Muscle of leg (tissue), 16 donors: ENCODE measurements around the gene ACOT6. TPM values are rescaled to one million over a fixed set of nuclear protein-coding genes. Genes with fewer than 3 reads are reported as not detected.
"Not testable (repeated sequence)": the region's sequence is repeated elsewhere in the genome, so short reads cannot be mapped to it uniquely, and the experiment has no call there.

Experiments
- DNase-seq: peaks from one replicate; pipeline ENCODE4 v3.0.0; 2013
- H3K27ac ChIP-seq: one replicate; pipeline ENCODE4 v1.5.1; 2013; ENCODE audit warnings: mild to moderate bottlenecking, low read length, control low read depth
- H3K27me3 ChIP-seq: one replicate; pipeline ENCODE4 v1.6.1; 2013; ENCODE audit warnings: low read length; ENCODE audit not compliant: control insufficient read depth, insufficient read depth
- H3K36me3 ChIP-seq: one replicate; pipeline ENCODE4 v1.6.1; 2013; ENCODE audit warnings: low read length; ENCODE audit not compliant: control insufficient read depth, insufficient read depth
- H3K4me1 ChIP-seq: one replicate; pipeline ENCODE4 v1.6.1; 2013; ENCODE audit warnings: low read length; ENCODE audit not compliant: control insufficient read depth, insufficient read depth
- H3K4me3 ChIP-seq: one replicate; pipeline ENCODE4 v1.5.1; 2013; ENCODE audit warnings: low read length, control low read depth
- H3K9me3 ChIP-seq: replicated peaks from 2 replicates; pipeline ENCODE4 v1.6.1; 2013; ENCODE audit warnings: low read depth, low read length; ENCODE audit not compliant: control insufficient read depth
- WGBS: methylation state at CpG from one replicate; pipeline ENCODE4 v1.1.5; 2013; ENCODE audit warnings: missing lambda C conversion rate; ENCODE audit not compliant: insufficient coverage; 5-methylcytosine and 5-hydroxymethylcytosine counted together
- long read RNA-seq, 11 donors: transcript quantifications; one replicate each; lab custom pipeline, GENCODE V29; 2026
- polyA plus RNA-seq, 8 donors: library from polyadenylated mRNA; unstranded; fragments of 120-200 nt; gene quantifications; one replicate each; pipeline versions ENCODE4 v1.2.1 to v1.2.3, GENCODE V29; 2013; ENCODE audit warnings: inconsistent platforms in 1 of 8, low replicate concordance in 1 of 8; ENCODE audit not compliant: insufficient read length in 8 of 8, insufficient read depth in 1 of 8
- total RNA-seq: library from RNA; stranded (reverse); fragments of 120-200 nt; gene quantifications from one replicate; pipeline ENCODE4 v1.2.4, GENCODE V29; 2013

ACOT6 gene
- total RNA-seq = not detected
- under 1 TPM in 1 of 8 donors, not detected in 7; 0.13 TPM for polyA plus RNA-seq
- long read RNA-seq, donor 1 = 0 reads
- long read RNA-seq, donor 2 = 0 reads
- long read RNA-seq, donor 3 = 0 reads
- long read RNA-seq, donor 4 = 0 reads
- long read RNA-seq, donor 5 = 0 reads
- long read RNA-seq, donor 6 = 0 reads
- long read RNA-seq, donor 7 = 0 reads
- long read RNA-seq, donor 8 = 0 reads
- long read RNA-seq, donor 9 = 0 reads
- long read RNA-seq, donor 10 = 0 reads
- long read RNA-seq, donor 11 = 0 reads

DNA sequence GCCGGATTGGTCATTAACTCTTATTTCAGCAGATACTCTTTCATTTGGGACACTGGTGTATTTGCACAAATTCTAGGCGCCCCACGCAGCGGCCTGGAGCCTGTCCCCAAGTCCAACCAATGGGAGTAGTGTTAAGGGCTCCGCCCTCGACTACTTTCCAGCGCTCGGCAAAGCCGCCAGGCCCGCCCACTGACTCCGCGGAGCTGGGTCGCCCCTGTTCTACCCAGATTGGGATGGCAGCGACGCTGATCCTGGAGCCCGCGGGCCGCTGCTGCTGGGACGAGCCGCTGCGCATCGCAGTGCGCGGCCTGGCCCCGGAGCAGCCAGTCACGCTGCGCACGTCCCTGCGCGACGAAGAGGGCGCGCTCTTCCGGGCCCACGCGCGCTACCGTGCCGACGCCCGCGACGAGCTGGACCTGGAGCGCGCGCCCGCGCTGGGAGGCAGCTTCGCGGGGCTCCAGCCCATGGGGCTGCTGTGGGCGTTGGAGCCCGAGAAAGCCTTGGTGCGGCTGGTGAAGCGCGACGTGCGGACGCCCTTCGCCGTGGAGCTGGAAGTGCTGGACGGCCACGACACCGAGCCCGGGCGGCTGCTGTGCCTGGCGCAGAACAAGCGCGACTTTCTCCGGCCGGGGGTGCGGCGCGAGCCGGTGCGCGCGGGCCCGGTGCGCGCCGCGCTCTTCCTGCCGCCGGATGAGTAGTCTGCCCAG, at the start of gene ACOT6:
TSS of gene ACOT6 (plus strand) at position 179 of the 707 bp plus-strand sequence. CDS start at position 234, 55 bp downstream.
- no peaks in the 10 kb centered on the region for H3K36me3 ChIP-seq
- peaks cover 4% of the 10 kb centered on the region for H3K9me3 ChIP-seq
- H3K27ac ChIP-seq = peak within 1 kb of the TSS; percentile 59
- no peaks in the 10 kb centered on the region for H3K27me3 ChIP-seq
- no peaks in the 10 kb centered on the region for H3K4me1 ChIP-seq
- under 1% methylated on average over 83 of the region's 84 CpGs for WGBS
- peak within 1 kb of the TSS; percentile 53 for H3K4me3 ChIP-seq
- peak; percentile 86 for DNase-seq

GRCh38 chr14:73562696-73563095, 49.6 kb upstream of the ACOT6 start:
- not testable (repeated sequence) for H3K4me1 ChIP-seq, H3K36me3 ChIP-seq, H3K27me3 ChIP-seq, H3K4me3 ChIP-seq, DNase-seq, H3K27ac ChIP-seq, H3K9me3 ChIP-seq
- 100% methylated on average over 4 of the region's 6 CpGs for whole genome bisulfite sequencing

- WGBS = 90% methylated on average over 14 of the region's 18 CpGs
- not testable (repeated sequence) for H3K27me3 ChIP-seq, H3K36me3 ChIP-seq, DNase-seq, H3K9me3 ChIP-seq, H3K27ac ChIP-seq, H3K4me3 ChIP-seq
- H3K4me1 ChIP-seq = peaks cover 18% of the 10 kb centered on the region
Measured at GRCh38 chr14:73566431-73566830, 45.9 kb upstream of the ACOT6 start.

- not testable (repeated sequence) for DNase-seq, H3K27ac ChIP-seq, H3K4me3 ChIP-seq, H3K27me3 ChIP-seq, H3K36me3 ChIP-seq, H3K9me3 ChIP-seq
- 94% methylated on average over 3 of the region's 6 CpGs for WGBS
- peaks cover 18% of the 10 kb centered on the region for H3K4me1 ChIP-seq
Measured at GRCh38 chr14:73566935-73567334, 45.4 kb upstream of the ACOT6 start.

DNA sequence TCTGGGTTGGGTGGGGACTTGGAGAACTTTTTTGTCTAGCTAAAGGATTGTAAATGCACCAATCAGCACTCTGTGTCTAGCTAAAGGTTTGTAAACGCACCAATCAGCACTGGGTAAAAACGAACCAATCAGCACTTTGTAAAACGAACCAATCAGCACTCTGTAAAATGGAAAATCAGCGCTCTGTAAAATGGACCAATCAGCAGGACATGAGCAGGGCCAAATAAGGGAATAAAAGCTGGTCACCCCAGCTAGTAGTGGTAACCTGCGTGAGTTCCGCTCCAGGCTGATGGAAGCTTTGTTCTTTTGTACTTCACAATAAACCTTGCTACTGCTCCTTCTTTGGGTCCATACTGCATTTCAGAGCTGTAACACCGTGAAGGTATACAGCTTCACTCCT, 45.0 kb upstream of the ACOT6 start:
- H3K27me3 ChIP-seq = no peaks in the 10 kb centered on the region
- H3K36me3 ChIP-seq = no peaks in the 10 kb centered on the region
- no peaks in the 10 kb centered on the region for H3K9me3 ChIP-seq
- peak overlapping the region; percentile 84 for H3K27ac ChIP-seq
- no peak overlapping the region for H3K4me3 ChIP-seq
- no peak for DNase-seq
- whole genome bisulfite sequencing = 98% methylated on average over 5 of the region's 7 CpGs
- H3K4me1 ChIP-seq = peaks cover 18% of the 10 kb centered on the region

DNA sequence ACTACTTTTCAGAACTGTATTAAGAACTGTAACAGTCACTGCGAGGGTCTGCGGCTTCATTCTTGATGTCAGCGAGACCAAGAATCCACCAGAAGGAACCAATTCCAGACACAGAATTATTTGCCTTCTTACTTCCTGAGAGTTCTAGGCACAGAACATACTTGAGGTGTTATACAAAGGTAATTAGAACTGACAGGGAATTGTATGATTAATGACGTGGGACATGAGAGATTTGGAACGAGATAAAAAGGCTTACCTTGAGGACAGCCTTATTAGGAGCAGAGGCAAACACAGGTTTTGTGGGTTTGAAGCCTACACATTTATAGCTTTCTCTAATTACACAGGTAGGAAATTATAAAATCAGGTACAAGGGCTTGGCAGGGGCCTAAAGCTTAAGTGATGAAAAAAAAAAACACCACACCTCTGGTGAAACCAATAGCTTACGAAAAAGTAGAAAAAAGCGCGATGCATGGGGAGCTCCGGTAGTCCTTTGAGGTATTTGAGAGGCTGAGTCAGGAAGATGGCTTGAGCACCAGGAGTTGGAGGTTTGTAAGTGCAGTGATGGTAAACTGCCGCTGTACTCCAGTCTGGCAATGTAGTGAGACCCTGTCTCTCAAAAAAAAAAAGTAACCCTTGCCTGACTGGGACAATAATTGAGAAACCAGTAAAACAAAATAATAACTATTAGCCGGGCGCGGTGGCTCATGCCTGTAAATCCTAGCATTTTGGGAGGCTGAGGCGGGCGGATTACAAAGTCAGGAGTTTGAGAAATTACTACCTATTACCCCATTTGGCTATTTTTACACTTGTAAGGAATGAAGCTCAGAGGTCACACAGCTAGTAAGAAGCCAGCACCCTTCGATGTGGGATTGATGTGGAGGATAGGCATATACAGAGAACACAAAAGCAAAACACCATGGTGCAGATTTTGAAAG, 44.1 kb upstream of the ACOT6 start:
- Histone ChIP-seq H3K36me3 (no peaks in the 10 kb centered on the region), H3K4me1 (peaks cover 18% of the 10 kb centered on the region), H3K9me3 (no peaks in the 10 kb centered on the region), H3K4me3 (peak overlapping the region; percentile 41), H3K27me3 (no peaks in the 10 kb centered on the region), H3K27ac (peak overlapping the region; percentile 84)
- 59% methylated on average over 3 of the region's 16 CpGs for WGBS
- peak; percentile 57 for DNase-seq

DNA sequence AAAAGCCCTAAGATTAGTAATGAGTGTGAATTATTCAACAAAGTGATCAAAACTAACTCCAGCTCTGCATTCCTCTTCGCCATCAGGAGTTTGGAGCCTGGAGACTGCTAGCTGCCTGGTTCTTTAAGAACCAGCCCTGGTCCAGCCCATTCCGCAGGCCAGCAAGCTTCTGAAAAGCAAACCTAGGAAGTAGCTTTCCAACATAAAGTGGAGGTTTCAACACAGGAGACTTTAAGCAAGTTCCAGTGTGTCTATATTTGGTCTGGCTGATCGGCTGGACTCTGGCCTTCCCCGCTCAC, 43.5 kb upstream of the ACOT6 start:
- H3K36me3 ChIP-seq, DNase-seq, H3K9me3 ChIP-seq, H3K27me3 ChIP-seq: not testable (repeated sequence)
- Histone ChIP-seq H3K27ac (peak overlapping the region; percentile 84), H3K4me1 (peaks cover 18% of the 10 kb centered on the region), H3K4me3 (peak overlapping the region; percentile 41)
- 4% methylated on average over 4 of the region's 4 CpGs for WGBS

- H3K4me3 ChIP-seq = peak within 1 kb of the TSS; percentile 41
- DNase-seq = peak; percentile 96
- peak within 1 kb of the TSS; percentile 84 for H3K27ac ChIP-seq
Measured at GRCh38 chr14:73569185-73569958, 42.9 kb upstream of the ACOT6 start, which contains the start of gene ACOT2. ACOT2 (plus strand) TSS chr14:73569213; CDS start chr14:73569241, 28 bp downstream.

GRCh38 chr14:73570913-73571312, 41.4 kb upstream of the ACOT6 start:
- not testable (repeated sequence) for H3K27me3 ChIP-seq, H3K36me3 ChIP-seq, H3K4me3 ChIP-seq, H3K27ac ChIP-seq, H3K9me3 ChIP-seq
- peak; percentile 42 for DNase-seq
- H3K4me1 ChIP-seq = peaks cover 18% of the 10 kb centered on the region
- 33% methylated on average over 5 of the region's 8 CpGs for WGBS

More at GRCh38 chr14:73569185-73569958, 42.9 kb upstream of the ACOT6 start, which contains the start of gene ACOT2:
- under 1% methylated on average over 59 of the region's 83 CpGs for WGBS
- not testable (repeated sequence) for H3K36me3 ChIP-seq, H3K27me3 ChIP-seq, H3K9me3 ChIP-seq
- H3K4me1 ChIP-seq = peaks cover 18% of the 10 kb centered on the region
